HepG2 (cell line): ENCODE data around the gene HOXD3.

ENCODE experiments used
- BORCS8-MEF2B ChIP-seq: sonication (generic); formaldehyde crosslinking; IDR thresholded peaks from 2 replicates; pipeline ENCODE4 v1.8.0; 2022; ENCODE audit warnings: mild to moderate bottlenecking, missing genetic modification reagents
- CBX2 ChIP-seq, 2 experiments: fragments of 200-600 bp in 1 of 2; sonication (generic); formaldehyde crosslinking in 1 of 2; IDR thresholded peaks; 2 replicates each; pipeline versions ENCODE4 v1.7.0 to v1.8.1; 2018 to 2022; ENCODE audit warnings: low read depth in 2 of 2, low read length in 1 of 2, mild to moderate bottlenecking in 1 of 2, missing genetic modification reagents in 1 of 2
- MTF1 ChIP-seq: sonication (generic); formaldehyde crosslinking; IDR thresholded peaks from 2 replicates; pipeline ENCODE4 v1.5.0; 2020; ENCODE audit warnings: missing genetic modification reagents
- RFX5 ChIP-seq: IDR thresholded peaks from 2 replicates; pipeline ENCODE4 v1.6.1; 2011; ENCODE audit warnings: low read depth, low read length, improper control_type of control experiment
- STAT5B ChIP-seq: sonication (generic); formaldehyde crosslinking; IDR thresholded peaks from 2 replicates; pipeline ENCODE4 v1.4.0; 2020; ENCODE audit warnings: missing genetic modification reagents
- TAF1 ChIP-seq: sonication (generic); formaldehyde crosslinking; IDR thresholded peaks from 2 replicates; pipeline ENCODE4 v1.4.0; 2020; ENCODE audit warnings: missing genetic modification reagents
- ZBTB8A ChIP-seq: sonication (generic); formaldehyde crosslinking; IDR thresholded peaks from 2 replicates; pipeline ENCODE4 v1.4.0; 2020; ENCODE audit warnings: mild to moderate bottlenecking, low read depth, missing genetic modification reagents, borderline replicate concordance
- ZNF224 ChIP-seq: sonication (generic); formaldehyde crosslinking; IDR thresholded peaks from 2 replicates; pipeline ENCODE4 v1.5.0; 2020; ENCODE audit warnings: mild to moderate bottlenecking, missing genetic modification reagents
- ZNF251 ChIP-seq: sonication (generic); formaldehyde crosslinking; IDR thresholded peaks from 2 replicates; pipeline ENCODE4 v1.9.0; 2021; ENCODE audit warnings: mild to moderate bottlenecking, missing genetic modification reagents
- TF ChIP-seq, protein P1 (sequence below): sonication (generic); formaldehyde crosslinking; IDR thresholded peaks from 2 replicates; pipeline ENCODE4 v1.5.0; 2020; ENCODE audit warnings: mild to moderate bottlenecking, missing genetic modification reagents, moderate library complexity

GRCh38 chr2:176110415-176111308 lies 46.4 kb upstream of the HOXD3 start:
- TF ChIP-seq CBX2 (IDR thresholded peaks at IDR 0.05; ENCODE audit: low read depth, low read length) (no peak), CBX2 (CRISPR knock-in tag; IDR thresholded peaks at IDR 0.05; ENCODE audit: low read depth) (no peak), ZNF224 (CRISPR knock-in tag) (no peak), ZNF251 (CRISPR knock-in tag) (no peak), STAT5B (CRISPR knock-in tag) (no peak), ZBTB8A (CRISPR knock-in tag) (no peak), RFX5 (no peak), MTF1 (no peak), BORCS8-MEF2B (CRISPR knock-in tag) (no peak), TAF1 (CRISPR knock-in tag) (no peak)
- TF ChIP-seq, protein P1, sequence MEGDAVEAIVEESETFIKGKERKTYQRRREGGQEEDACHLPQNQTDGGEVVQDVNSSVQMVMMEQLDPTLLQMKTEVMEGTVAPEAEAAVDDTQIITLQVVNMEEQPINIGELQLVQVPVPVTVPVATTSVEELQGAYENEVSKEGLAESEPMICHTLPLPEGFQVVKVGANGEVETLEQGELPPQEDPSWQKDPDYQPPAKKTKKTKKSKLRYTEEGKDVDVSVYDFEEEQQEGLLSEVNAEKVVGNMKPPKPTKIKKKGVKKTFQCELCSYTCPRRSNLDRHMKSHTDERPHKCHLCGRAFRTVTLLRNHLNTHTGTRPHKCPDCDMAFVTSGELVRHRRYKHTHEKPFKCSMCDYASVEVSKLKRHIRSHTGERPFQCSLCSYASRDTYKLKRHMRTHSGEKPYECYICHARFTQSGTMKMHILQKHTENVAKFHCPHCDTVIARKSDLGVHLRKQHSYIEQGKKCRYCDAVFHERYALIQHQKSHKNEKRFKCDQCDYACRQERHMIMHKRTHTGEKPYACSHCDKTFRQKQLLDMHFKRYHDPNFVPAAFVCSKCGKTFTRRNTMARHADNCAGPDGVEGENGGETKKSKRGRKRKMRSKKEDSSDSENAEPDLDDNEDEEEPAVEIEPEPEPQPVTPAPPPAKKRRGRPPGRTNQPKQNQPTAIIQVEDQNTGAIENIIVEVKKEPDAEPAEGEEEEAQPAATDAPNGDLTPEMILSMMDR (CRISPR knock-in tag), result no peak
